ENCODE results near the gene NRG3. TPM values are rescaled to one million over a fixed set of nuclear protein-coding genes. Genes with fewer than 3 reads are reported as not detected.

The NRG3 gene
- total and polyA plus RNA-seq, 12 donors: 0.46 to 3.8 (median 1.3) TPM

DNA sequence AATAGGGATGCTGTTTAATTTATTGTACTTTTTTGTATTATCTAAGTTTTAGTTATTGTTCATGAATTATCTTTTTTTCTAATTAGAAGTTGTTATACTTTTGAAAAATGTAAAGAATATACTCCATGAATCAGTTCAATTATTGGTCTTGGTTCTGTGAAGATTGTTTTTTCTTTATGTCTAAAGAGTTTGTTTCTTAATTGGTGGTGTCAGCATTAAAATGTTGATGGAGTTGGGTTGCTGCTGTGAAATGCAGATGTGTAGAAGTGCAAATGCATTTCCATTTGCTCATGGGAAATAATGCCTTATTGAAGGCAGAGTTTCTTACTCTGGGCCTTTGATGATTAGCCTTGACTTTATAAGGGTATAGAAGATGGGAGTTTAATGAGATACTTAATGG lies 11.9 kb downstream of the NRG3 start:
- DNase-seq: no peak
- H3K27ac ChIP-seq: no peak overlapping the region
- no peaks in the 10 kb centered on the region for H3K27me3 ChIP-seq
- no peaks in the 10 kb centered on the region for H3K4me1 ChIP-seq (replicated peaks in 1 of 2)
- intact Hi-C loops (cut with DNase I): no loop called here
- TF ChIP-seq, protein P1, sequence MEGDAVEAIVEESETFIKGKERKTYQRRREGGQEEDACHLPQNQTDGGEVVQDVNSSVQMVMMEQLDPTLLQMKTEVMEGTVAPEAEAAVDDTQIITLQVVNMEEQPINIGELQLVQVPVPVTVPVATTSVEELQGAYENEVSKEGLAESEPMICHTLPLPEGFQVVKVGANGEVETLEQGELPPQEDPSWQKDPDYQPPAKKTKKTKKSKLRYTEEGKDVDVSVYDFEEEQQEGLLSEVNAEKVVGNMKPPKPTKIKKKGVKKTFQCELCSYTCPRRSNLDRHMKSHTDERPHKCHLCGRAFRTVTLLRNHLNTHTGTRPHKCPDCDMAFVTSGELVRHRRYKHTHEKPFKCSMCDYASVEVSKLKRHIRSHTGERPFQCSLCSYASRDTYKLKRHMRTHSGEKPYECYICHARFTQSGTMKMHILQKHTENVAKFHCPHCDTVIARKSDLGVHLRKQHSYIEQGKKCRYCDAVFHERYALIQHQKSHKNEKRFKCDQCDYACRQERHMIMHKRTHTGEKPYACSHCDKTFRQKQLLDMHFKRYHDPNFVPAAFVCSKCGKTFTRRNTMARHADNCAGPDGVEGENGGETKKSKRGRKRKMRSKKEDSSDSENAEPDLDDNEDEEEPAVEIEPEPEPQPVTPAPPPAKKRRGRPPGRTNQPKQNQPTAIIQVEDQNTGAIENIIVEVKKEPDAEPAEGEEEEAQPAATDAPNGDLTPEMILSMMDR (IDR thresholded peaks at IDR 0.05): no peak
- no peak for TF ChIP-seq POLR2A (IDR thresholded peaks at IDR 0.05)
- H3K4me3 ChIP-seq: no peak overlapping the region
- H3K9me3 ChIP-seq (replicated peaks in 1 of 3): no peaks in the 10 kb centered on the region
- H3K36me3 ChIP-seq (replicated peaks in 1 of 2): no peaks in the 10 kb centered on the region

DNA sequence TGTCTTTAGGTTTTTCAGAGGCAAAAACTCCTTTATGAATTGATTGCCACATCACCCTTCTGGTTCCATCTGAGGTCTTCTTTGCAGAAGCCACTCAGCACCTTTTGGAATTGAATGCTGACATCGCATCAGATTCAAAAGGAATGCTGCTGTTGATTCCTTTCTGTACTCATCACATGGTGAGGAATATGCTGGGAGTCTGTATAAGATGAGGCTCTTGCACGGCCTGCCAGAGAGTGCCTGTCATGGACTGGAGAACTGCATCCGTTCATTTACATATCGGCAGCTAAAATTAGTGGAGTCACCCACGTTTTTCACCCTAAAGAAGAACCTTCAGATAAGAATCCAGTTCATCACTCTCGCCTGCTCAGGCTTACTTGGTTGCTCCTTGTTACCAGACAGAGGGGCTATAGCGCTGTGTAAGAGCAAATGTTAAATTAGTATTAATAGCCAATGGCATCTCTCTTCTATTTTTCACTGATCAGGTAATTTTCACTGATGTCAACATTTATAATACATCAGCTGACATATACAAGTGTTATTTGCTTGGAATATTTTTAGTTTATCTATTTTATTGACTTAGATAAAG lies 14.3 kb downstream of the NRG3 start:
- H3K4me1 ChIP-seq (replicated peaks in 1 of 2): no peaks in the 10 kb centered on the region
- TF ChIP-seq, protein P1 (IDR thresholded peaks at IDR 0.05): no peak
- no peak for TF ChIP-seq POLR2A (IDR thresholded peaks at IDR 0.05)
- intact Hi-C loops (cut with DNase I): no loop called here
- 65 to 73% (median 69%) methylated on average over 7 of the region's 7 CpGs for WGBS, 4 donors
- no peaks in the 10 kb centered on the region for H3K27me3 ChIP-seq
- H3K27ac ChIP-seq: no peak overlapping the region
- no peak overlapping the region for H3K4me3 ChIP-seq
- no peaks in the 10 kb centered on the region for H3K9me3 ChIP-seq (replicated peaks in 1 of 3)
- H3K36me3 ChIP-seq (replicated peaks in 1 of 2): no peaks in the 10 kb centered on the region
- DNase-seq: no peak

DNA sequence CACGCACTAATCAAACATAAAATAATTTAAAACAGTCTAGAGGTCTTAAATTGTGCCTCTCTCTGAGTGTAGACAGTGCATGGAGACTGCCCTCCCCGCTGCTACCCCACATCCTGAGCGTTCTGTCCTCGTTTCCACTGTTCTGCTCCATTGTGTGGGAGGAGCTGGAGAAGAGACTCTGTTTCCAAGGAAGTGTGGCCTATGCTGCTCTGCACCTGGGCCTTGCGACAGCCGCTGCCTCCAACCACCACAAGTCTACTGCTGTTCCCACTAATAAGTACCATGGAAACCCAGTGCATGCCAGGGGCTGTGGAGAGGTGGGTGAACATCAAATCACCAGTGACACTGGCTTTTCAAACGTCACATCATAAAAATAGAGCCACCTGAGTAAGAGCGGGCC lies 19.6 kb downstream of the NRG3 start:
- Histone ChIP-seq H3K4me1 (replicated peaks in 1 of 2) (no peaks in the 10 kb centered on the region), H3K36me3 (replicated peaks in 1 of 2) (no peaks in the 10 kb centered on the region), H3K27ac (no peak overlapping the region), H3K27me3 (no peaks in the 10 kb centered on the region), H3K9me3 (replicated peaks in 1 of 3) (no peaks in the 10 kb centered on the region), H3K4me3 (no peak overlapping the region)
- DNase-seq: no peak
- 81 to 84% (median 82%) methylated on average over 8 of the region's 8 CpGs for WGBS, 4 donors
- TF ChIP-seq POLR2A (IDR thresholded peaks at IDR 0.05): no peak
- TF ChIP-seq, protein P1 (IDR thresholded peaks at IDR 0.05): no peak
- intact Hi-C loops (cut with DNase I): no loop called here

DNA sequence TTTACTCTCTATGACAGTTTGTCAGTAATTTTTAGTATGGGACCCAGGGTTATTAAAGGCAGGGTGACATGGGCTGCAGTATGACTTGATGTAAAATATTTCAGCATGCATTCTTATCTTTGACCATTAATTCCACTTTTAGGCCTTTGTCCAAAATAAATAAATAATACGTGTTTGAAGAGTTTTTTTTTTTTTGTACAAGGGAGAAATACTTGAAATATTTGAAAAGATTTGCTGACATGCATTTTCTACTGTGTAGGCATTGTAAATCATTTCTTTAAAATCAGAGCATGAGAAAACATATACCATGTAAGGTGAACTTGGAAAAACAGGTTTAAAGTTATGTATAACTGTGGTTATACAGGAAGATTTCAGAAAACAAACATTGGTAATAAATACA lies 23.5 kb downstream of the NRG3 start:
- Histone ChIP-seq H3K9me3 (replicated peaks in 1 of 3) (no peaks in the 10 kb centered on the region), H3K27me3 (no peaks in the 10 kb centered on the region), H3K4me3 (no peak overlapping the region), H3K27ac (no peak overlapping the region), H3K4me1 (replicated peaks in 1 of 2) (no peaks in the 10 kb centered on the region), H3K36me3 (replicated peaks in 1 of 2) (no peaks in the 10 kb centered on the region)
- no peak for DNase-seq
- intact Hi-C loops (cut with DNase I): no loop called here
- WGBS, 4 donors: 11 to 28% (median 17%) methylated on average over 1 of the region's 1 CpG
- TF ChIP-seq, protein P1 (IDR thresholded peaks at IDR 0.05): no peak
